MCF 10A (cell line): ENCODE results near the gene ZMYM4. TPM values are rescaled to one million over a fixed set of nuclear protein-coding genes. Genes with fewer than 3 reads are reported as not detected.

Experiments
- BruUV-seq: library from RNA; stranded (reverse); fragments of 400-500 nt; replicated peaks from 2 replicates; lab custom pipeline; 2021; lab: Mats Ljungman, UMichigan
- CTCF ChIA-PET: fragments of 300-600 bp; sonication (Branson Sonifier 250); formaldehyde crosslinking; extraction: SDS; loops from one replicate; lab custom pipeline; 2021; ENCODE audit warnings: antibody characterized with exemption, inconsistent platforms; lab: Yijun Ruan, JAX
- POLR2A ChIA-PET: fragments of 300-600, 350-650 bp; sonication (Branson Sonifier 250); formaldehyde crosslinking; extraction: SDS; loops from one replicate; lab custom pipeline; 2020; ENCODE audit warnings: antibody characterized with exemption, inconsistent platforms; lab: Yijun Ruan, JAX
- DNase-seq: peaks from one replicate; pipeline ENCODE4 v3.0.0-alpha.2; 2018; ENCODE audit not compliant: unreplicated experiment
- H3K27ac Mint-ChIP-seq: one replicate; pipeline ENCODE4 v1.8.0; 2022; ENCODE audit warnings: mild to moderate bottlenecking, low read depth, mixed read lengths; ENCODE audit not compliant: unreplicated experiment
- H3K27me3 Mint-ChIP-seq: one replicate; pipeline ENCODE4 v1.8.0; 2022; ENCODE audit warnings: mixed read lengths; ENCODE audit not compliant: insufficient read depth, unreplicated experiment
- H3K36me3 Mint-ChIP-seq: one replicate; pipeline ENCODE4 v1.8.0; 2022; ENCODE audit warnings: mild to moderate bottlenecking, moderate library complexity, mixed read lengths; ENCODE audit not compliant: insufficient read depth, unreplicated experiment
- H3K4me1 Mint-ChIP-seq: one replicate; pipeline ENCODE4 v1.8.0; 2022; ENCODE audit warnings: mixed read lengths; ENCODE audit not compliant: insufficient read depth, unreplicated experiment
- H3K4me3 Mint-ChIP-seq: one replicate; pipeline ENCODE4 v1.8.0; 2022; ENCODE audit warnings: mild to moderate bottlenecking, moderate library complexity, mixed read lengths; ENCODE audit not compliant: unreplicated experiment
- H3K9me3 Mint-ChIP-seq: one replicate; pipeline ENCODE4 v1.8.0; 2022; ENCODE audit warnings: mixed read lengths; ENCODE audit not compliant: unreplicated experiment
- CTCF ChIP-seq: fragments of 200-600 bp; IDR thresholded peaks from one replicate; pipeline ENCODE4 v1.8.0; 2022; ENCODE audit warnings: antibody characterized with exemption, mild to moderate bottlenecking; ENCODE audit not compliant: unreplicated experiment
- intact Hi-C: fragments of 100-400 bp; cut with micrococcal nuclease; formaldehyde crosslinking; loops from 2 replicates; pipeline ENCODE4 v1.14.1; 2022
- total RNA-seq: library from RNA; stranded (reverse); gene quantifications from 2 replicates; pipeline ENCODE4 v1.2.3, GENCODE V29; 2022

Gene ZMYM4
- total RNA-seq, 1 experiment from 2014 or later: 62.0 TPM

- H3K4me3 Mint-ChIP-seq: no peak overlapping the region
- H3K9me3 Mint-ChIP-seq: no peaks in the 10 kb centered on the region
- DNase-seq: no peak
- intact Hi-C loops: loop anchor here (10.0 kb wide), 1 partner anchor 200 kb away; the partner anchor contains the start of gene SFPQ
- TF ChIP-seq CTCF: no peak
- POLR2A ChIA-PET: interaction anchor here (0.6 to 0.7 kb wide), 2 partner anchors 164 to 363 kb away, joined by 3 to 4 read pairs; partner anchors contain the start of gene ZMYM6
- H3K27ac Mint-ChIP-seq: no peak overlapping the region
- H3K4me1 Mint-ChIP-seq: no peaks in the 10 kb centered on the region
- no peaks in the 10 kb centered on the region for H3K27me3 Mint-ChIP-seq
- peaks cover 88% of the 10 kb centered on the region for H3K36me3 Mint-ChIP-seq
- no TSS peak for BruUV-seq
- CTCF ChIA-PET: interaction anchor here (0.6 kb wide), 1 partner anchor 338 kb away, joined by 4 read pairs; no protein-coding TSS in a partner anchor
These were observed 125.9 kb downstream of the ZMYM4 start for GRCh38 chr1:35394386-35394785.

GRCh38 chr1:35398739-35399138 lies 130.2 kb downstream of the ZMYM4 start:
- TF ChIP-seq CTCF: no peak
- no peak overlapping the region for H3K4me3 Mint-ChIP-seq
- ChIA-PET POLR2A (no interaction called here), CTCF (interaction anchor here (0.5 to 0.9 kb wide), 2 partner anchors 12 to 56 kb away, joined by 3 to 8 read pairs; no protein-coding TSS in a partner anchor)
- H3K27ac Mint-ChIP-seq: no peak overlapping the region
- peaks cover 94% of the 10 kb centered on the region for H3K36me3 Mint-ChIP-seq
- no peaks in the 10 kb centered on the region for H3K27me3 Mint-ChIP-seq
- BruUV-seq: no TSS peak
- DNase-seq: no peak
- no peaks in the 10 kb centered on the region for H3K4me1 Mint-ChIP-seq
- intact Hi-C loops: loop anchor here (10.0 kb wide), 1 partner anchor 204 kb away; the partner anchor contains the start of gene SFPQ
- no peaks in the 10 kb centered on the region for H3K9me3 Mint-ChIP-seq

GRCh38 chr1:35401049-35401448 lies 132.5 kb downstream of the ZMYM4 start:
- TF ChIP-seq CTCF: no peak
- no TSS peak for BruUV-seq
- Mint-ChIP-seq H3K27me3 (no peaks in the 10 kb centered on the region), H3K36me3 (peaks cover 95% of the 10 kb centered on the region), H3K4me1 (no peaks in the 10 kb centered on the region), H3K4me3 (no peak overlapping the region), H3K9me3 (no peaks in the 10 kb centered on the region), H3K27ac (no peak overlapping the region)
- ChIA-PET POLR2A (no interaction called here), CTCF (interaction anchor here (0.5 to 0.6 kb wide), 2 partner anchors 27 to 198 kb away, joined by 3 to 4 read pairs; no protein-coding TSS in a partner anchor)
- no peak for DNase-seq
- intact Hi-C loops: no loop called here

GRCh38 chr1:35406103-35406502 lies 137.6 kb downstream of the ZMYM4 start:
- intact Hi-C loops: no loop called here
- Mint-ChIP-seq H3K27me3 (no peaks in the 10 kb centered on the region), H3K9me3 (no peaks in the 10 kb centered on the region), H3K27ac (no peak overlapping the region), H3K4me1 (no peaks in the 10 kb centered on the region), H3K36me3 (peaks cover 90% of the 10 kb centered on the region), H3K4me3 (no peak overlapping the region)
- no TSS peak for BruUV-seq
- POLR2A ChIA-PET: interaction anchor here (1.0 kb wide), 1 partner anchor 9 kb away, joined by 3 read pairs; no protein-coding TSS in a partner anchor
- DNase-seq: no peak
- CTCF ChIA-PET: interaction anchor here (0.6 to 1.1 kb wide), 3 partner anchors 45 to 321 kb away, joined by 3 to 5 read pairs (median 3); no protein-coding TSS in a partner anchor
- TF ChIP-seq CTCF: no peak
